Measurements from ENCODE around the gene MYF6.

The MYF6 gene

GRCh38 chr12:80707830-80708258 is 410 bp downstream of the MYF6 start:
- DNase-seq = no peak

GRCh38 chr12:80708259-80708974 is 983 bp downstream of the MYF6 start:
- no peak for DNase-seq

- no peak for DNase-seq
Observed at GRCh38 chr12:80708975-80709328, 1.5 kb downstream of the MYF6 start.

GRCh38 chr12:80709811-80710726 is 2.6 kb downstream of the MYF6 start:
- DNase-seq = no peak

GRCh38 chr12:80710727-80711449 is 3.5 kb downstream of the MYF6 start:
- DNase-seq = no peak

- DNase-seq = no peak
Observed at GRCh38 chr12:80711866-80712265, 4.4 kb downstream of the MYF6 start.

- DNase-seq = no peak
Observed at GRCh38 chr12:80712866-80713265, 5.4 kb downstream of the MYF6 start.

GRCh38 chr12:80713419-80713818 is 6.0 kb downstream of the MYF6 start:
- DNase-seq = no peak

GRCh38 chr12:80714055-80714454 is 6.6 kb downstream of the MYF6 start:
- DNase-seq = no peak

- no peak for DNase-seq
Observed at GRCh38 chr12:80714846-80715245, 7.4 kb downstream of the MYF6 start.

- no peak for DNase-seq
Observed at GRCh38 chr12:80715713-80716249, 8.3 kb downstream of the MYF6 start.

- DNase-seq = no peak
Observed at GRCh38 chr12:80716696-80717469, 9.4 kb downstream of the MYF6 start, which contains the start of gene MYF5. Gene MYF5, plus strand, starts transcription at chr12:80716912. Its CDS starts 152 bp downstream, at chr12:80717064.

- no peak for DNase-seq
Observed at GRCh38 chr12:80717856-80718255, 10.4 kb downstream of the MYF6 start.

- DNase-seq = no peak
Observed at GRCh38 chr12:80720516-80720915, 13.1 kb downstream of the MYF6 start.

GRCh38 chr12:80721326-80721725 is 13.9 kb downstream of the MYF6 start:
- DNase-seq = no peak

- DNase-seq = no peak
Observed at GRCh38 chr12:80745851-80746505, 38.5 kb downstream of the MYF6 start.

- DNase-seq = no peak
Observed at GRCh38 chr12:80747800-80748199, 40.4 kb downstream of the MYF6 start.

- DNase-seq = no peak
Observed at GRCh38 chr12:80749456-80749855, 42.0 kb downstream of the MYF6 start.

GRCh38 chr12:80752464-80752863 is 45.0 kb downstream of the MYF6 start:
- no peak for DNase-seq

- no peak for DNase-seq
Observed at GRCh38 chr12:80754274-80754673, 46.8 kb downstream of the MYF6 start.

- DNase-seq = no peak
Observed at GRCh38 chr12:80756875-80757274, 49.4 kb downstream of the MYF6 start.

Measured in hippocampal formation (tissue), 2 donors.